NT2/D1 (cell line): ENCODE results near the gene BLOC1S4.

ENCODE experiments used
- SUZ12 ChIP-seq: IDR thresholded peaks from 2 replicates; pipeline ENCODE4 v1.6.1; 2011; ENCODE audit not compliant: insufficient read length, insufficient read depth; ENCODE audit errors: extremely low read depth
- ZNF274 ChIP-seq: IDR thresholded peaks from 2 replicates; pipeline ENCODE4 v1.6.1; 2011; ENCODE audit warnings: mild to moderate bottlenecking, low read depth, low read length

GRCh38 chr4:6739920-6740319 is 23.9 kb downstream of the BLOC1S4 start:
- TF ChIP-seq ZNF274 (no peak), SUZ12 (no peak)
